Measurements from ENCODE around the gene ADAM8. TPM values are rescaled to one million over a fixed set of nuclear protein-coding genes. Genes with fewer than 3 reads are reported as not detected.

Gene ADAM8
- total and polyA plus RNA-seq, 2 of the 4 experiments (the other 2 are of a cell fraction) = under 0.01 to 0.74 TPM

- Histone ChIP-seq H3K14ac (replicated peaks; ENCODE audit: low read depth, low read length) (no peak overlapping the region), H3K56ac (ENCODE audit: extremely low read depth, insufficient read depth, low read length) (no peak overlapping the region), H2BK15ac (ENCODE audit: low read depth, low read length) (no peak overlapping the region), H2BK120ac (ENCODE audit: low read depth, low read length) (no peak overlapping the region), H4K91ac (ENCODE audit: insufficient read depth, low read depth, low read length) (no peak overlapping the region), H2AFZ (replicated peaks; ENCODE audit: low read length, poor library complexity) (peak overlapping the region; percentile 21), H3K9ac (ENCODE audit: low read depth, low read length) (no peak overlapping the region), H2BK20ac (ENCODE audit: low read depth, low read length) (no peak overlapping the region), H3K18ac (ENCODE audit: low read depth, low read length) (no peak overlapping the region), H3K4ac (ENCODE audit: low read depth, low read length) (no peak overlapping the region), H4K5ac (ENCODE audit: low read depth, low read length) (no peak overlapping the region), H2AK5ac (ENCODE audit: low read depth, low read length) (no peak overlapping the region), H3K23ac (ENCODE audit: low read depth, low read length) (no peak overlapping the region), H3K36me3 (ENCODE audit: control insufficient read depth, insufficient read depth, low read length) (no peaks in the 10 kb centered on the region), H3K27me3 (ENCODE audit: control insufficient read depth, insufficient read depth, low read length) (peaks cover 72% of the 10 kb centered on the region), H3K4me2 (ENCODE audit: low read depth, low read length) (no peak overlapping the region), H4K20me1 (ENCODE audit: insufficient read depth, low read length) (no peaks in the 10 kb centered on the region; the same call in 1 of the 2 replicates), H2AK9ac (replicated peaks; ENCODE audit: low read depth, low read length, poor library complexity) (no peak overlapping the region), H3K79me1 (ENCODE audit: low read depth in 1 of 2, low read length in 2 of 2) (no peaks in the 10 kb centered on the region), H3K9me3 (ENCODE audit: control insufficient read depth, insufficient read depth, low read length) (peaks cover 2% of the 10 kb centered on the region; the same call in 1 of the 2 replicates), H3K9me1 (ENCODE audit: insufficient read depth, low read length) (peaks cover 4% of the 10 kb centered on the region), H2BK5ac (ENCODE audit: low read depth, low read length, poor library complexity, severe bottlenecking) (no peak overlapping the region), H3K27ac (ENCODE audit: insufficient read depth, low read length) (no peak overlapping the region), H4K8ac (ENCODE audit: low read depth in 2 of 2, low read length in 2 of 2) (no peak overlapping the region), H3K4me1 (ENCODE audit: control insufficient read depth, insufficient read depth, low read length) (peaks cover 5% of the 10 kb centered on the region; the same call in 1 of the 2 replicates), H3K4me3 (ENCODE audit: insufficient read depth, low read depth, low read length) (no peak overlapping the region)
- 0% methylated on average over 2 of the region's 15 CpGs; no CpG with 5 or more reads in 1 of the 2 experiments for WGBS, 2 experiments (ENCODE audit: extremely low coverage in 2 of 2, insufficient read length in 1 of 2)
- intact Hi-C loops (cut with micrococcal nuclease) = no loop called here
- CTCF ChIA-PET = no interaction called here
- no TSS peak for BruUV-seq (replicated peaks)
- DNase-seq (no peak), ATAC-seq (ENCODE audit: low read depth) (no peak)
- TF ChIP-seq, protein P1, sequence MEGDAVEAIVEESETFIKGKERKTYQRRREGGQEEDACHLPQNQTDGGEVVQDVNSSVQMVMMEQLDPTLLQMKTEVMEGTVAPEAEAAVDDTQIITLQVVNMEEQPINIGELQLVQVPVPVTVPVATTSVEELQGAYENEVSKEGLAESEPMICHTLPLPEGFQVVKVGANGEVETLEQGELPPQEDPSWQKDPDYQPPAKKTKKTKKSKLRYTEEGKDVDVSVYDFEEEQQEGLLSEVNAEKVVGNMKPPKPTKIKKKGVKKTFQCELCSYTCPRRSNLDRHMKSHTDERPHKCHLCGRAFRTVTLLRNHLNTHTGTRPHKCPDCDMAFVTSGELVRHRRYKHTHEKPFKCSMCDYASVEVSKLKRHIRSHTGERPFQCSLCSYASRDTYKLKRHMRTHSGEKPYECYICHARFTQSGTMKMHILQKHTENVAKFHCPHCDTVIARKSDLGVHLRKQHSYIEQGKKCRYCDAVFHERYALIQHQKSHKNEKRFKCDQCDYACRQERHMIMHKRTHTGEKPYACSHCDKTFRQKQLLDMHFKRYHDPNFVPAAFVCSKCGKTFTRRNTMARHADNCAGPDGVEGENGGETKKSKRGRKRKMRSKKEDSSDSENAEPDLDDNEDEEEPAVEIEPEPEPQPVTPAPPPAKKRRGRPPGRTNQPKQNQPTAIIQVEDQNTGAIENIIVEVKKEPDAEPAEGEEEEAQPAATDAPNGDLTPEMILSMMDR (conservative IDR thresholded peaks at IDR 0.05; ENCODE audit: low read depth, low read length) = no peak
- TF ChIP-seq USF2 (IDR thresholded peaks at IDR 0.05; ENCODE audit: low read depth, low read length) = no peak
- TF ChIP-seq RAD21 (IDR thresholded peaks at IDR 0.05; ENCODE audit: low read length) = no peak
- TF ChIP-seq MAFK (IDR thresholded peaks at IDR 0.05; ENCODE audit: low read depth, low read length) = no peak
- no peak for TF ChIP-seq RCOR1 (IDR thresholded peaks at IDR 0.05; ENCODE audit: insufficient replicate concordance, low read length)
- no peak for TF ChIP-seq CHD1 (IDR thresholded peaks at IDR 0.05; ENCODE audit: low read depth, low read length)
- no peak for TF ChIP-seq CEBPB (IDR thresholded peaks at IDR 0.05; ENCODE audit: low read depth, low read length)
- no peak for TF ChIP-seq BHLHE40 (IDR thresholded peaks at IDR 0.05; ENCODE audit: low read depth, low read length)
- in situ Hi-C loops (cut with MboI; ENCODE audit: low sequenced_read_pairs) = no loop called here
- dilution Hi-C loops (cut with HindIII; ENCODE audit: low sequenced_read_pairs, unreplicated experiment) = no loop called here
- POLR2A ChIA-PET (ENCODE audit: unreplicated experiment) = interaction anchor here (0.7 kb wide), 1 partner anchor 20 kb away, joined by 3 read pairs; no protein-coding TSS in a partner anchor
Measured at GRCh38 chr10:133238466-133238804, 38.2 kb downstream of the ADAM8 start.
